Duodenal mucosa (tissue), 2 donors: ENCODE measurements around the gene EFCAB9.
A peak's percentile ranks its signal among the peaks of the same experiment; 100 is the strongest.

ENCODE experiments used
- H3K27ac ChIP-seq: one replicate; pipeline ENCODE4 v1.7.0; 2013; ENCODE audit warnings: low read depth, low read length
- H3K27me3 ChIP-seq, 2 donors: one replicate each; pipeline ENCODE4 v1.7.0; 2013; ENCODE audit warnings: low read length in 2 of 2, control low read depth in 1 of 2; ENCODE audit not compliant: insufficient read depth in 2 of 2, control insufficient read depth in 1 of 2
- H3K36me3 ChIP-seq, 2 donors: one replicate each; pipeline ENCODE4 v1.7.0; 2013; ENCODE audit warnings: low read length in 2 of 2, control low read depth in 1 of 2; ENCODE audit not compliant: insufficient read depth in 2 of 2, control insufficient read depth in 1 of 2
- H3K4me1 ChIP-seq, 2 donors: one replicate each; pipeline ENCODE4 v1.7.0; 2013; ENCODE audit warnings: low read length in 2 of 2, control low read depth in 1 of 2; ENCODE audit not compliant: insufficient read depth in 2 of 2, control insufficient read depth in 1 of 2
- H3K4me3 ChIP-seq, 2 donors: one replicate each; pipeline ENCODE4 v1.7.0; 2013; ENCODE audit warnings: low read length in 2 of 2, low read depth in 1 of 2
- H3K9ac ChIP-seq, 2 donors: one replicate each; pipeline ENCODE4 v1.7.0; 2013; ENCODE audit warnings: low read length in 2 of 2, low read depth in 1 of 2
- H3K9me3 ChIP-seq, 2 donors: one replicate each; pipeline ENCODE4 v1.7.0; 2013; ENCODE audit warnings: low read length in 2 of 2, control low read depth in 1 of 2; ENCODE audit not compliant: control insufficient read depth in 1 of 2

Gene EFCAB9

DNA sequence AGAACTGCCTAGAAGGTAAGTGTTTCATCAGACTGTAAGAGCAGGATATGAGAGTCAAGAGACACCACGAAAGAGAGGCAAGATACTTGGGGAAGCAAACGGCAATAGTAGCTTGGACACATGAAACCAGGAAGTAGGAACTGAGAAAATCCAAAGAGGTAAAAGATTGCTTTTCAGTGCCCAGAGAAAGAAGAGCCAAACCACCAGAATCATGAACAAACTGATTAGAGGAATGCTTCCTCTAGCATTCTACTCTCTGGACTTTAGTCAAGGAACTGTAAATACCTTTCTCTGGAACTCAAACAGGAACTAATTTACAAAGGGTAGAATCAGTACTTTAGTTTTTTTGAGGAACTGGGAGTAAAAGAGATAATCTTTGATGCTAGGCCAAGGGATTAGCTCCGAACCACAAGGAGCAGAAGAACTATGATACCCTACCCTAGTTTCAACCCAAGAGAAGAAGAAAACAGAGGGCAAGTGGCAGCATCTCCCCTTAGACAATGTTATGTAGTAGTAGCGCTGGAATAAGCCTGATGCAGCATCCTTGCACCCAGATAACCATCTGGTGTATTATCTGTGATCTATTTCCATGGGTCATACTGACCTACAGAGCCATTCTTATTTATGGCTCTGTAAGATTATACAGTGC is 41.3 kb downstream of the EFCAB9 start:
- no peak overlapping the region for H3K9ac ChIP-seq
- no peaks in the 10 kb centered on the region for H3K27me3 ChIP-seq
- H3K4me3 ChIP-seq, result peak overlapping the region in 1 of 2 donors; percentile 13
- peaks cover 3 to 18% of the 10 kb centered on the region in 2 donors for H3K36me3 ChIP-seq
- H3K4me1 ChIP-seq, result peaks cover 37 to 39% of the 10 kb centered on the region in 2 donors
- H3K27ac ChIP-seq, result no peak overlapping the region
- H3K9me3 ChIP-seq, result no peaks in the 10 kb centered on the region

DNA sequence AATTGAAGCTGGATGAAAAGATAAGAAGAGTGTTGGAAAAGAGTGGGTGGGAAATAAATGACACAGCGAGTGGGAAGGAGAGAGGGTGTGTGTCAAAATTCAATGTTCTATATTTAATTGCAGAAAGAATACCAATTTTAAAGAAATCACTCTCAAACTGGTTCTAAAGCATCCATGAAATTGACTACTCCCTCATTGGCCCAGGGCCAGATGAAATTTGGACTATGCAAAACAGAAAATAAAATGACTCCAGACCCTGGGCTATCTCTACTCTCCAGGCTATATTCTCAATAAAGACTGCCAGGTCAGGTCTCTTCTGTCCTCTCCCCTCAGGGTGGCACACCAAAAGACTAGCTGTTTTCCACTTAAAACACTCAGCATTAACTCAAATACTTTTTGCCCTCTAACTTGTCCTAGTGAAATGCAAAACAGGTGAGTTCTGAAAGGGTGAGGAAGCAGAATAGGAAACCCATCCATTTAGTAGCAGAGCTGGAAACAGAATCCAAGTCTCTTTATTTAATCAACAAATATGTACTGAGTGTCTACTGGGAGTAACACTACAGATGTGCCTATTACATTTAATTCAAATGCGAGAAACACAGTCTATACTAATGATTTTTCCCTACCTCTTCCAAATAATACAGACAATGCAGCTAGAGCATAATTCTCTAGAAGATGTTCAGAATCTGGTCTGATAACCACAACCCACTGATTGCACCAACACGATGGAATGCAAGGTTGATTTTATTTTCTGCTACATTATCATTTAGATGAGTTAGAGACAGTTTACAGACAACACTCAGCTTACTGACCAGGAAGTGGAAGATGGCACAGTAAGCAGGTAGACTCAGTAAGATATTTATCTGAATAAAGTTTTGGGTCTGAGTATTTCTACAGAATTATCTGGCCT is 42.1 kb downstream of the EFCAB9 start:
- Histone ChIP-seq H3K27ac (no peak overlapping the region), H3K4me1 (peaks cover 37 to 39% of the 10 kb centered on the region in 2 donors), H3K9me3 (no peaks in the 10 kb centered on the region), H3K36me3 (peaks cover 3 to 15% of the 10 kb centered on the region in 2 donors), H3K4me3 (peak overlapping the region in 1 of 2 donors; percentile 9), H3K27me3 (no peaks in the 10 kb centered on the region), H3K9ac (no peak overlapping the region)

DNA sequence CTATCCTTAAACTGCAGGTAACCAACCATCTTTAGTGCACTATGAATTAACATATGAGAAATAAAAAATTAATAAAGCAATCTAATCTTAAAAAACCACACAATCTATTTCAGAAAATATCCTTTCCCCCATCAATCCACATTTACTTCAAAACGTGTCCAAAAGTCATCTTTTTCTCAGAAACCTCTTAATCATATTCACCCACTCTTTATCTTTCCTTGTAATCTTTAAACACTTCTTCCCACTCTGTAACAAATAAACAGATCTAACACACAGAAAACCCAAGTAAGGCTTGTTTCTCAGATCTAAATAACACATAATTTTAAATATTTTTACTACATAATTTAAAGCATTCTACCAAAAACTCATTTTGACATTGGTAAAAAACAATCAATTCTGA is 44.4 kb downstream of the EFCAB9 start:
- Histone ChIP-seq H3K36me3 (peaks cover 3% of the 10 kb centered on the region in 2 donors), H3K4me1 (peaks cover 37 to 39% of the 10 kb centered on the region in 2 donors), H3K27me3 (no peaks in the 10 kb centered on the region), H3K27ac (no peak overlapping the region), H3K9ac (no peak overlapping the region), H3K4me3 (no peak overlapping the region), H3K9me3 (no peaks in the 10 kb centered on the region)

DNA sequence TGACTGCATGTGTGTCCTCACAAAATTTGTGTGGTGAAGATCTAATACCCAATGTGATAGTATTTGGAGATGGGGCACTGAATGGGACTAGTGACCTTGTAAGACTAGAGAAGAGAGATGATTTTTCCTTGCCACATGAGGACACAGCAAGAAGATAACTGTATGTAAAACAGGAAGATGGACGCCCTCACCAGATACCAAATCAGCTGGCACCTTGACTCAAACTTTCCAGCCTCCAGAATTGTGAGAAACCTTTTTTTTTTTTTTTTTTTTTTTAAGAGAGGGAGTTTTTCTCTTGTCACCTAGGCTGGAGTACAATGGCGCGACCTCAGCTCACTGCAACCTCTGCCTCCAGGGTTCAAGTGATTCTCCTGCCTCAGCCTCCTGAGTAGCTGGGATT is 49.3 kb downstream of the EFCAB9 start:
- no peak overlapping the region for H3K9ac ChIP-seq
- no peaks in the 10 kb centered on the region for H3K9me3 ChIP-seq
- no peak overlapping the region for H3K4me3 ChIP-seq
- no peaks in the 10 kb centered on the region for H3K36me3 ChIP-seq
- H3K27me3 ChIP-seq, result no peaks in the 10 kb centered on the region
- H3K27ac ChIP-seq, result no peak overlapping the region
- H3K4me1 ChIP-seq, result peaks cover 0 to 9% of the 10 kb centered on the region in 2 donors

DNA sequence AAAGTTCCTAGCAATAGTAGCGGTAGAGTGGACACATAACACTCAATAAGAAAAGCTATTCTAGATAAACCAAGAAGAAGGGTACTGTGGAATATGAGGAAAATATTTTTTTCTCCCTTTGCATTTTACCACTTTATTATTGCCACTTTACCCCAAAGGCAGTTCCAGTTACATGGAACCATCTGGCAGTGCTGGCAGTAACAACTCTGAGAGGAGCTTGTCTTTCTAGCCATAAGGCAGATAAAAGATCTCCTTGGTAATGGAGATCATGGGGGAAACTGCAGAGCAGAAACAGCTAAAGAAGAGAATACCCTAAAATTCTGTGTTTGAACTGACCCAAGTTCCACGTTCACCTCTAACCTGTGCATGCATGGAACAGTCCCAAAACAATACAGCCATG is 51.1 kb downstream of the EFCAB9 start:
- Histone ChIP-seq H3K4me3 (no peak overlapping the region), H3K36me3 (no peaks in the 10 kb centered on the region), H3K4me1 (no peaks in the 10 kb centered on the region), H3K9ac (no peak overlapping the region), H3K9me3 (no peaks in the 10 kb centered on the region), H3K27me3 (no peaks in the 10 kb centered on the region), H3K27ac (no peak overlapping the region)

DNA sequence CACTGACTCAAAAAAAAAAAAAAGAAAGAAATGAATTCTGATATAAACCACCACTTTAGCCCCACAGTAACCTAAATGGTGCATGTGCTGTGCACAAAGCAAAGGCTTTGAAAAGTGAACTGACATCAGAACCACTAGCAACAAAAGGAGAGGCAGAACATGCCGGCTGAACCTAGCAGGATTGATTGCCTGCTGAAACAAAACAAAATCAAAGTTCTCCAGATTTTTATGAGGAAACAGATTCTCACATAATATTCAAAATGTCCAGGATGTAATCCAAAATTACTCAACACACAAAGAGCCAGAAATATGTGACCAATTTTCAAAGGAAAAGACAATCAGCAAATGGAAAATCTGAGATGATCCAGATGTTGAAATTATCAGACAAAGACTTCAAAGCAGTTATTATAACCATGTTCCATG is 51.7 kb downstream of the EFCAB9 start:
- Histone ChIP-seq H3K27me3 (no peaks in the 10 kb centered on the region), H3K36me3 (no peaks in the 10 kb centered on the region), H3K4me3 (no peak overlapping the region), H3K4me1 (no peaks in the 10 kb centered on the region), H3K9ac (no peak overlapping the region), H3K9me3 (no peaks in the 10 kb centered on the region), H3K27ac (no peak overlapping the region)

DNA sequence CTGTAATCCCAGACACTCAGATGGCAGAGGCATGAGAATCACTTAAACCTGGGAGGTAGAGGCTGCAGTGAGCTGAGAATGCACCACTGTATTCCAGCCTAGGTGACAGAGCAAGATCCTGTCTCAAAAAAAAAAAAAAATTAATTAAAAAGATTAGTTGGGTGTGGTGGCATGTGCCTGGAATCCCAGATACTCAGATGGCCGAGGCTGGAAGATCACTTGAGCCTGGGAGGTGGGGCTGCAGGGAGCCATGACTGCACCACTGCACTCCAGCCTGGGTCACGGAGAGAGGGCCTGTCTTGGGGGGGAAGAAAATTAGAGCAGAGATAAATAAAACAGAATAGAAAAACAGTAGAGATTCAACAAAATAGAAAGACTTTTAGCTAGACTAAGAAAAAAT is 54.7 kb downstream of the EFCAB9 start:
- no peaks in the 10 kb centered on the region for H3K4me1 ChIP-seq
- no peaks in the 10 kb centered on the region for H3K27me3 ChIP-seq
- no peak overlapping the region for H3K4me3 ChIP-seq
- H3K9me3 ChIP-seq, result peaks cover 3 to 10% of the 10 kb centered on the region in 2 donors
- no peak overlapping the region for H3K9ac ChIP-seq
- no peaks in the 10 kb centered on the region for H3K36me3 ChIP-seq
- H3K27ac ChIP-seq, result no peak overlapping the region

DNA sequence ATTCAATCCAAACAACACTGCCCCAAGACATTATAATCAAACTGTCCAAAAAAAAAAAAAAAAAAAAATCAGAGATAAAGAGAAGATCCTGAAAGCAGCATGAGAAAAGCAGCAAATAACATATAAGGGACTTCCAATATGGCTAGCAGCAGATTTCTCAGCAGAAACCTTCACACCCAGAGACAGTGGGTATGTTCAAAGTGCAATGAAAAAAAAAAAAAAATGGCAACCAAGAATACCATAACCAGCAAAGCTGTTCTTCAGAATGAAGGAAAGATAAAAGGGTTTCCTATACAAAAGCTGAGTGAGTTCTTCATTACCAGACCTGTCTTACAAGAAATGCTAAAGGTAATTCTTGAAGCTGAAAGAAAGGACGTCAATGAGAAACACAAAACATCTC is 57.4 kb downstream of the EFCAB9 start:
- Histone ChIP-seq H3K4me3 (no peak overlapping the region), H3K27me3 (no peaks in the 10 kb centered on the region), H3K36me3 (peaks cover 0 to 8% of the 10 kb centered on the region in 2 donors), H3K27ac (no peak overlapping the region), H3K9ac (no peak overlapping the region), H3K9me3 (peaks cover 3 to 10% of the 10 kb centered on the region in 2 donors), H3K4me1 (no peaks in the 10 kb centered on the region)

DNA sequence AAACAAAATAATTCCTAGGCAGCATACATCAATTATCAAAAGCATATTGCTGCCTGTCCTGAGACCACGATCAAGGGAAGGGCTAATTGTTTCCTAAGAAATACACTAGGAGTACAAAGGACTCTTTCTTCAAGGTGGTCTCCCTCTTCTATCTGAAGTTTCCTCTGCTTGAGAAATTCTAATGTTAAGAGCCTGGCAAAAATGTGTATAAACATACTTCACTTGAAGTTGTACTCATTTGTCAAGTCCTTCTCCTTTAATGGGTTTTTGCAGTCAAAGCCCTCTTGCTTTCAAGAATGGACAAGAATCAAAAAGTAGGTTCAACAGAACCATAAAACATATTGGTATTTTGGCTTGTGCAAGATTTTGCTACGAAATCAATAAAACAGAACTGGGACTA is 58.5 kb downstream of the EFCAB9 start:
- Histone ChIP-seq H3K9me3 (peaks cover 3 to 10% of the 10 kb centered on the region in 2 donors), H3K4me3 (no peak overlapping the region), H3K36me3 (peaks cover 0 to 8% of the 10 kb centered on the region in 2 donors), H3K27ac (no peak overlapping the region), H3K27me3 (no peaks in the 10 kb centered on the region), H3K4me1 (no peaks in the 10 kb centered on the region), H3K9ac (no peak overlapping the region)
